GM19438 (cell line): ENCODE results near the gene OTULINL.
A peak's percentile ranks its signal among the peaks of the same experiment; 100 is the strongest.
"Not testable (repeated sequence)": the region's sequence is repeated elsewhere in the genome, so short reads cannot be mapped to it uniquely, and the experiment has no call there.

ENCODE experiments used
- ATAC-seq: cut with Tn5 transposase; IDR thresholded peaks from one replicate; pipeline ENCODE4 v1.9.1; 2021; ENCODE audit warnings: low read depth; ENCODE audit not compliant: unreplicated experiment

Gene OTULINL

DNA sequence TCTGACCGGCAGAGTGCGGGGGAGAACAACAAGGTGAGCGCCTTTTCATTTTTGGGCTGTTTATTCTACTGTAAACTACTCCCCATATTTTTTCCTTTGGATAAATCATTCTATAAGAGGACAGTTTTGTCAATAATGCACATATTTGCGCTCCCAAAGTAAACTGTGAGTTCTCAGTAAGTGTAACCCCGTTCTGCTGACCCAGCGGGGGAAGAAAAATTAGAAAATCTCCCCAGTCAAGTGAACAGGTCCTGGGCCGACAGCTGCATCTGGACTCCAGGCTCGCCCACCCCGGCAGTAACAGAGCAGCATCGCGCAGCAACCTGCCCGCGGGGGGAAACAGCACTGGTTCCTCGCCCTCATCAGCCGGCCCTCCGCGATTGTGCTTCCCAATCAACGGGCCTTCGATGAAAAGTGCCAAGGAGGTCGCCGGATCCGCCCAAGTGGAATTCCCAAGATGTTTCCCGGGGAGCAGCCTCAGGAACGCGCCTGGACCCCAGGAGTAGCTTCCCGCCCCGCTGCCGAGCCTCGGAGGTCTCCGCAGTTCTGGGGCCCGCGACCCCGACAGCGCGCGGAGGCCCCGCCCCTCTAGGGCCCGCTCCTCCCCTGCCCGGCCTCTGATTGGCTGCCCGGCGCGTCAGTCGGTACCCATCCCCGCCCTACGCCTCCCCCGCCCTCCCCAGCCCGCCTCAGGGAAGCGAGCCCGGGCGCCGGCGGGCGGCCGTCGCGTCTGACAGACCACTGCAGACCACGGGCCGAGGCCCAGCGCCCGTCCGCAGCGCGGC, at the start of gene OTULINL:
OTULINL (plus strand) TSS at position 687 of the 785 bp plus-strand sequence. CDS start 103 bp downstream, outside the sequence.
- peak; percentile 97 for ATAC-seq

GRCh38 chr5:14532180-14532579, 49.4 kb upstream of the OTULINL start:
- no peak for ATAC-seq

GRCh38 chr5:14534773-14535172, 46.8 kb upstream of the OTULINL start:
- no peak for ATAC-seq

DNA sequence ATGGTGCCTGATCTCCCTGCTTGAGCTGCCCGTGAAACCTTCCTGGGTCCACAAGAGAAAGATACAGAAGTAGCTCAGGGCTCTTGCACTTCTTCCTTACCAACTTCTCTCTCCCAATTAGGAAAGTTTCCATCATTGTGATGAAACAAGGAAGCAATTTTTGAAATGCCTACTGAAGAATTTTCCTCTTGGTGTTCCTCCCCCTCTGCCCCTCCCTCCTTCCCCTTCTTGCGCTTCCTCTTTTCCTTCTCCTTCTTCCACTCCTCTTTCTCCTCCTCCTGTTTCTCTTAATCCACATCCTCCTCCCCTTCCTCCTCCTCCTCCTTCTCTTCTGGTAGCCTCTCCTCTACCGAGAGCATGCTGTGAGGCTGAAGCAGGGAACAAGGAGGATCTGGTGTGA, 36.3 kb upstream of the OTULINL start:
- ATAC-seq: no peak

DNA sequence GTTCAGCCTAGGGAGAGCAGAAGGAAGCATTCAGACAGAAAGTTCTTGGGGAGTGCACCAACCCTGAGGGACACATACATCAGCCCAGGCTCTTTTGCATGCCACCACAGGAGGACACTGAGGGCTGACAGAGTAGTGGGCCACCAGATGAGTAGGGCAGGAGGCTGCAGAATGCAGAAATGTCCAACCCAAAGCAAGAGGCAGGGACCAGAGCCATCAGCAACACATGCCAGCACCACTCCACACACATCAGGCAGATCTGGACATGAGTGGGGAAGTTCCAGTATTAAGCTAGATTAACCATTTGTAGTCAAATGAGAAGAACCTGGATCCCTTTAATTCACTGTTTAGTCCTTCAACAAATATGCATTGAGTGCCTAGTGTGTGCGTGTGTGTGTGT, 35.7 kb upstream of the OTULINL start:
- no peak for ATAC-seq

DNA sequence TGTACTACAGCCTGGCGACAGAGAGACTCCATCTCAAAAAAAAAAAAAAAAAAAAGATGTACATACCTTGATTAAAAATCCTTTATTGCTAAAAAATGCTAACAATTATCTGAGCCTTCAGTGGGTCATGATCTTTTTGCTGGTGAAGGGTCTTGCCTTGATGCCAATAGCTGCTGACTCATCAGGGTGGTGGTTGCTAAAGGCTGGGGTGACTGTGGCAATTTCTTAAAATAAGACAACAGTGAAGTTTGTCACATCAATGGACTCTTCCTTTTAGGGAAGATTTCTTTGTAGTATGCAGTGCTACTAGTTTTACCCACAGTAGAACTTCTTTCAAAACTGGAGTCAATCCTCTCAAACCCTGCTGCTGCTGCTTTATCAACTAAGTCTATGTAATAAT, 33.9 kb upstream of the OTULINL start:
- ATAC-seq: no peak

GRCh38 chr5:14551211-14551610, 30.4 kb upstream of the OTULINL start:
- no peak for ATAC-seq

DNA sequence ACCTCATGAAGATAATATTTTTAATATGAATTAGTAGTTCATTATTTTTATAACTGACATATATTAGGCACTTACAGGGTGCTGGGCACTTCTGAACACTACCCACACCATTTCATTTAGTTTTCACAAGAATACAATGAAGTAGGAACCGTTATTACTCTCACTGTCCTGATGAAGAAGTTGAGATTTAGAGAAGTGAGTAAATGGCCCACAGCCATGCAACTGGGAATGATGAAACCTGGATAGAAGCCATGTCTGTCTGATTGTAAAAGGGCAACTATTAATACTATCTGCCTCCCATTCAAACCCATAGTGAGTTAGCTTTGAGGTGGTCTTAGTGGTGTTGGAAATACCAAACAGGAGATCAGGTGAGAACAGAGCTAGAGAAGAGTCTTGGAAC, 29.6 kb upstream of the OTULINL start:
- no peak for ATAC-seq

DNA sequence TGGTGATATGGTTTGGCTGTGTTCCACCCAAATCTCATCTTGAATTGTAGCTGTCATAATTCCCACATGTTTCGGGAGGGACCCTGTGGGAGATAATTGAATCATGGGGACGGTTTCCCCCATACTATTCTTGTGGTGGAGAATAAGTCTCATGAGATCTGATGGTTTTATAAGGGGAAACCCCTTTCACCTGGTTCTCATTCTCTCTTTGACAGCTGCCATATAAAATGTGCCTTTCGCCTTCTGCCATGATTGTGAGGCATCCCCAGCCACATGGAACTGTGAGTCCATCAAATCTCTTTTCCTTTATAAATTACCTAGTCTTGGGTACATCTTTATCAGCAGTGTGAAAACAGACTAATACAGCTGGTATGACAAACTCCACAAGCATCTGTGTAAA, 27.3 kb upstream of the OTULINL start:
- ATAC-seq: not testable (repeated sequence)

- ATAC-seq: no peak
These were observed 25.6 kb upstream of the OTULINL start for GRCh38 chr5:14556015-14556414.

DNA sequence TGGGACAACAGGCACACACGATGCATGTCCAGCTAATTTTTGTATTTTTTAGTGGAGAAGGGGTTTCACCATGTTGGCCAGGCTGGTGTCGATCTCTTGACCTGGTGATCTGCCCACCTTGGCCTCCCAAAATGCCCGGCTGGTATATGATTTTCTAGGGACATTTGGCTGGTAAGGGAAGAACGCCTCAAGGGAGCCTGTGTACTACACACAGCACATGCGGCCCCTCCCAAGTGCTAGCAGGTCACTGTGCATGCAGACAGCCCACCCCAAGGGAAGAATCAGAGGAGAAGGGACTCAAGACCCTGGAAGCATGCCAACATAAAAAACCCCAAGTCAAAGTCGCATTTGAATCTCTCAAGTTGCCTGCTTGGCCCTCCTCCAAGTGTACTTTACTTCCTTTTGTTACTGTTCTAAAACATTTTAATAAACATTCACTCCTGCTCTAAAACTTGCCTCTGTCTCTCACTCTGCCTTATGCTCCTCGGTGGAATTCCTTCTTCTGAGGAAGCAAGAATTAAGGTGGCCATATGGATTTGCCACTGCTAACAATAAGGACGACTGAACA, 24.3 kb upstream of the OTULINL start:
- no peak for ATAC-seq

GRCh38 chr5:14557791-14558415, 23.7 kb upstream of the OTULINL start:
- no peak for ATAC-seq

- ATAC-seq: no peak
These were observed 21.4 kb upstream of the OTULINL start for GRCh38 chr5:14560091-14560595.

GRCh38 chr5:14561741-14562140, 19.9 kb upstream of the OTULINL start:
- ATAC-seq: no peak

GRCh38 chr5:14568333-14568732, 13.3 kb upstream of the OTULINL start:
- no peak for ATAC-seq

GRCh38 chr5:14569948-14570691, 11.5 kb upstream of the OTULINL start:
- no peak for ATAC-seq

GRCh38 chr5:14571901-14572300, 9.7 kb upstream of the OTULINL start:
- ATAC-seq: no peak

DNA sequence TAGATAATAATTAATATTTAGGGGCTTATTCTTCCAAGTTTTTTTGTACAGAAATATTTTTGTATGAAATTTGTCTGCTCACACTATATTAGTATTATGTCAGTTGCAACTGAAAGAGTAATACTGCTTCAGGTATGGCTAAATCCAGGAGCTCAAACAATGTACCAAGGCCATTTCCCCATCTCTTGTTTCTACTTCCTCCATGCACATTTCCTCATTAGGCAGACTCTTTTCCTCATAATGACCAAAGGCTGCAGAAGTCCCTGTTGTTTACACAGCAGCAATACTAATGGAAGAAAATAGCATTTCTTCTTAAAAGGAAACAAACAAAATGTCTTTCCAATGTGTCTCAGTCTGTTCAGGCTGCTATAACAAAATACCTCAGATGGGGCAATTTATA, 9.2 kb upstream of the OTULINL start:
- no peak for ATAC-seq

- no peak for ATAC-seq
These were observed 8.8 kb upstream of the OTULINL start for GRCh38 chr5:14572836-14573235.

- ATAC-seq: no peak
These were observed 7.5 kb upstream of the OTULINL start for GRCh38 chr5:14574096-14574495.
